ENCODE results near the gene LAMP1. TPM values are rescaled to one million over a fixed set of nuclear protein-coding genes. Genes with fewer than 3 reads are reported as not detected.
"Not testable (repeated sequence)": the region's sequence is repeated elsewhere in the genome, so short reads cannot be mapped to it uniquely, and the experiment has no call there.

LAMP1 gene
- polyA plus RNA-seq, 4 donors = 164 to 194 (median 177) TPM

GRCh38 chr13:113297370-113298042 is 467 bp downstream of the LAMP1 start:
- DNase-seq (ENCODE audit: low read depth in 4 of 4, low spot score in 3 of 4) = no peak

- no peak for DNase-seq (ENCODE audit: low read depth in 4 of 4, low spot score in 3 of 4)
These were observed 1.3 kb downstream of the LAMP1 start for GRCh38 chr13:113298043-113298945.

- DNase-seq (ENCODE audit: low read depth in 4 of 4, low spot score in 3 of 4) = no peak
These were observed 2.9 kb downstream of the LAMP1 start for GRCh38 chr13:113299951-113300350.

- DNase-seq (ENCODE audit: low read depth in 4 of 4, low spot score in 3 of 4) = no peak
These were observed 5.9 kb downstream of the LAMP1 start for GRCh38 chr13:113302986-113303385.

- no peak for DNase-seq (ENCODE audit: low read depth in 4 of 4, low spot score in 3 of 4)
These were observed 7.1 kb downstream of the LAMP1 start for GRCh38 chr13:113304121-113304520.

GRCh38 chr13:113305208-113305607 is 8.2 kb downstream of the LAMP1 start:
- DNase-seq (ENCODE audit: low read depth in 4 of 4, low spot score in 3 of 4) = no peak

GRCh38 chr13:113307491-113307890 is 10.5 kb downstream of the LAMP1 start:
- no peak for DNase-seq (ENCODE audit: low read depth in 4 of 4, low spot score in 3 of 4)

GRCh38 chr13:113309473-113309872 is 12.4 kb downstream of the LAMP1 start:
- DNase-seq (ENCODE audit: low read depth in 4 of 4, low spot score in 3 of 4) = no peak

- DNase-seq (ENCODE audit: low read depth in 4 of 4, low spot score in 3 of 4) = not testable (repeated sequence)
These were observed 17.1 kb downstream of the LAMP1 start for GRCh38 chr13:113314112-113314511.

- DNase-seq (ENCODE audit: low read depth in 4 of 4, low spot score in 3 of 4) = not testable (repeated sequence)
These were observed 17.9 kb downstream of the LAMP1 start for GRCh38 chr13:113314895-113315470.

- DNase-seq (ENCODE audit: low read depth in 4 of 4, low spot score in 3 of 4) = no peak
These were observed 19.0 kb downstream of the LAMP1 start for GRCh38 chr13:113315992-113316391.

- DNase-seq (ENCODE audit: low read depth in 4 of 4, low spot score in 3 of 4) = no peak
These were observed 20.0 kb downstream of the LAMP1 start for GRCh38 chr13:113317031-113317430.

GRCh38 chr13:113318956-113319355 is 21.9 kb downstream of the LAMP1 start:
- no peak for DNase-seq (ENCODE audit: low read depth in 4 of 4, low spot score in 3 of 4)

GRCh38 chr13:113319371-113319770 is 22.3 kb downstream of the LAMP1 start:
- no peak for DNase-seq (ENCODE audit: low read depth in 4 of 4, low spot score in 3 of 4)

- no peak for DNase-seq (ENCODE audit: low read depth in 4 of 4, low spot score in 3 of 4)
These were observed 23.3 kb downstream of the LAMP1 start for GRCh38 chr13:113320226-113320875.

- no peak for DNase-seq (ENCODE audit: low read depth in 4 of 4, low spot score in 3 of 4)
These were observed 24.5 kb downstream of the LAMP1 start for GRCh38 chr13:113321546-113321945.

- DNase-seq (ENCODE audit: low read depth in 4 of 4, low spot score in 3 of 4) = peak in 2 of 4 donors; percentile 16 to 19
These were observed 25.0 kb downstream of the LAMP1 start for GRCh38 chr13:113322043-113322461.

GRCh38 chr13:113322890-113323651 is 26.0 kb downstream of the LAMP1 start:
- no peak for DNase-seq (ENCODE audit: low read depth in 4 of 4, low spot score in 3 of 4)

- DNase-seq (ENCODE audit: low read depth in 4 of 4, low spot score in 3 of 4) = no peak
These were observed 26.8 kb downstream of the LAMP1 start for GRCh38 chr13:113323869-113324268.

GRCh38 chr13:113324398-113324797 is 27.4 kb downstream of the LAMP1 start:
- no peak for DNase-seq (ENCODE audit: low read depth in 4 of 4, low spot score in 3 of 4)
